ENCODE measurements around the gene PDE6H. TPM values are rescaled to one million over a fixed set of nuclear protein-coding genes. Genes with fewer than 3 reads are reported as not detected.

The PDE6H gene
- total RNA-seq, 1 experiment from 2014 or later = not detected

- POLR2A ChIA-PET = no interaction called here
- no TSS peak for BruUV-seq (replicated peaks)
- H3K4me1 ChIP-seq (ENCODE audit: control insufficient read depth, insufficient read depth, low read length) = no peaks in the 10 kb centered on the region
Measured at GRCh38 chr12:15014708-15015107, 41.9 kb downstream of the PDE6H start.

GRCh38 chr12:15015121-15015520 lies 42.3 kb downstream of the PDE6H start:
- no peak for DNase-seq (ENCODE audit: low read depth, low spot score)
- no peak for ATAC-seq
- no TSS peak for BruUV-seq (replicated peaks)
- in situ Hi-C loops (cut with HindIII; ENCODE audit: low pct_unique_long_range_greater_than_20kb, low sequenced_read_pairs) (no loop called here), intact Hi-C loops (cut with micrococcal nuclease; ENCODE audit: unreplicated experiment) (no loop called here)
- Histone ChIP-seq H3K4me3 (ENCODE audit: low read depth in 2 of 2, low read length in 2 of 2) (no peak overlapping the region), H3K36me3 (ENCODE audit: control insufficient read depth, insufficient read depth, low read length) (no peaks in the 10 kb centered on the region), H3K27ac (ENCODE audit: low read length) (no peak overlapping the region), H3K4me1 (ENCODE audit: control insufficient read depth, insufficient read depth, low read length) (no peaks in the 10 kb centered on the region), H3K27me3 (ENCODE audit: control insufficient read depth, insufficient read depth, low read length) (no peaks in the 10 kb centered on the region; the same call in 1 of the 2 replicates), H3K9me3 (ENCODE audit: control insufficient read depth, insufficient read depth, low read depth, low read length) (no peaks in the 10 kb centered on the region)
- ChIA-PET CTCF (no interaction called here), POLR2A (no interaction called here)
- TF ChIP-seq SIN3A (IDR thresholded peaks at IDR 0.05; ENCODE audit: borderline replicate concordance, insufficient read depth, low read depth, low read length) (no peak), REST (IDR thresholded peaks at IDR 0.05; ENCODE audit: insufficient read depth in 1 of 2, low read depth in 2 of 2, low read length in 1 of 2) (no peak), CTCF (IDR thresholded peaks at IDR 0.05) (no peak), TCF7L2 (IDR thresholded peaks at IDR 0.05; ENCODE audit: low read depth, low read length) (no peak), POLR2AphosphoS5 (IDR thresholded peaks at IDR 0.05; ENCODE audit: low read depth, low read length) (no peak)

More at GRCh38 chr12:15014708-15015107, 41.9 kb downstream of the PDE6H start:
- TF ChIP-seq POLR2AphosphoS5 (IDR thresholded peaks at IDR 0.05; ENCODE audit: low read depth, low read length) (no peak), CTCF (IDR thresholded peaks at IDR 0.05) (no peak), REST (IDR thresholded peaks at IDR 0.05; ENCODE audit: insufficient read depth in 1 of 2, low read depth in 2 of 2, low read length in 1 of 2) (no peak), TCF7L2 (IDR thresholded peaks at IDR 0.05; ENCODE audit: low read depth, low read length) (no peak), SIN3A (IDR thresholded peaks at IDR 0.05; ENCODE audit: borderline replicate concordance, insufficient read depth, low read depth, low read length) (no peak)
- no peak overlapping the region for H3K27ac ChIP-seq (ENCODE audit: low read length)
- H3K36me3 ChIP-seq (ENCODE audit: control insufficient read depth, insufficient read depth, low read length) = no peaks in the 10 kb centered on the region
- DNase-seq (ENCODE audit: low read depth, low spot score) = no peak
- no peak for ATAC-seq
- in situ Hi-C loops (cut with HindIII; ENCODE audit: low pct_unique_long_range_greater_than_20kb, low sequenced_read_pairs) = no loop called here
- intact Hi-C loops (cut with micrococcal nuclease; ENCODE audit: unreplicated experiment) = no loop called here
- no peaks in the 10 kb centered on the region for H3K9me3 ChIP-seq (ENCODE audit: control insufficient read depth, insufficient read depth, low read depth, low read length)
- H3K4me3 ChIP-seq (ENCODE audit: low read depth in 2 of 2, low read length in 2 of 2) = no peak overlapping the region
- CTCF ChIA-PET = no interaction called here
- H3K27me3 ChIP-seq (ENCODE audit: control insufficient read depth, insufficient read depth, low read length) = no peaks in the 10 kb centered on the region; the same call in 1 of the 2 replicates
